ENCODE results near the gene AKAP11. TPM values are rescaled to one million over a fixed set of nuclear protein-coding genes. Genes with fewer than 3 reads are reported as not detected.

Gene AKAP11
- polyA plus RNA-seq, 1 experiment = 29.8 TPM

GRCh38 chr13:42307461-42307860, 35.5 kb downstream of the AKAP11 start:
- Histone ChIP-seq H3K9me3 (ENCODE audit: control insufficient read depth, insufficient read depth, low read length) (no peaks in the 10 kb centered on the region), H3K27me3 (ENCODE audit: control insufficient read depth, insufficient read depth, low read length) (no peaks in the 10 kb centered on the region), H3K4me3 (ENCODE audit: low read depth, low read length) (no peak overlapping the region), H3K27ac (ENCODE audit: low read depth, low read length) (no peak overlapping the region)
- POLR2A ChIA-PET = no interaction called here
- no peak for TF ChIP-seq CTCF (IDR thresholded peaks at IDR 0.05; ENCODE audit: low read depth, low read length)
- DNase-seq (ENCODE audit: low read depth, low spot score) = no peak
- CTCF ChIA-PET = no interaction called here

- TF ChIP-seq CTCF (IDR thresholded peaks at IDR 0.05; ENCODE audit: low read depth, low read length) = no peak
- Histone ChIP-seq H3K27ac (ENCODE audit: low read depth, low read length) (no peak overlapping the region), H3K9me3 (ENCODE audit: control insufficient read depth, insufficient read depth, low read length) (no peaks in the 10 kb centered on the region), H3K4me3 (ENCODE audit: low read depth, low read length) (no peak overlapping the region), H3K27me3 (ENCODE audit: control insufficient read depth, insufficient read depth, low read length) (no peaks in the 10 kb centered on the region)
- CTCF ChIA-PET = no interaction called here
- no peak for DNase-seq (ENCODE audit: low read depth, low spot score)
- POLR2A ChIA-PET = no interaction called here
These were observed 41.0 kb downstream of the AKAP11 start for GRCh38 chr13:42312817-42313431.

- Histone ChIP-seq H3K4me3 (ENCODE audit: low read depth, low read length) (no peak overlapping the region), H3K27me3 (ENCODE audit: control insufficient read depth, insufficient read depth, low read length) (no peaks in the 10 kb centered on the region), H3K27ac (ENCODE audit: low read depth, low read length) (no peak overlapping the region), H3K9me3 (ENCODE audit: control insufficient read depth, insufficient read depth, low read length) (no peaks in the 10 kb centered on the region)
- TF ChIP-seq CTCF (IDR thresholded peaks at IDR 0.05; ENCODE audit: low read depth, low read length) = no peak
- DNase-seq (ENCODE audit: low read depth, low spot score) = no peak
- CTCF ChIA-PET = no interaction called here
- POLR2A ChIA-PET = no interaction called here
These were observed 46.6 kb downstream of the AKAP11 start for GRCh38 chr13:42318570-42318969.

- POLR2A ChIA-PET = no interaction called here
- CTCF ChIA-PET = no interaction called here
These were observed 48.4 kb downstream of the AKAP11 start for GRCh38 chr13:42320375-42320787.

GRCh38 chr13:42322806-42323205, 50.9 kb downstream of the AKAP11 start:
- POLR2A ChIA-PET = no interaction called here
- H3K27ac ChIP-seq (ENCODE audit: low read depth, low read length) = no peak overlapping the region
- CTCF ChIA-PET = no interaction called here
- H3K27me3 ChIP-seq (ENCODE audit: control insufficient read depth, insufficient read depth, low read length) = no peaks in the 10 kb centered on the region
- H3K9me3 ChIP-seq (ENCODE audit: control insufficient read depth, insufficient read depth, low read length) = no peaks in the 10 kb centered on the region
- DNase-seq (ENCODE audit: low read depth, low spot score) = no peak
- no peak for TF ChIP-seq CTCF (IDR thresholded peaks at IDR 0.05; ENCODE audit: low read depth, low read length)
- H3K4me3 ChIP-seq (ENCODE audit: low read depth, low read length) = no peak overlapping the region

More at GRCh38 chr13:42320375-42320787, 48.4 kb downstream of the AKAP11 start:
- no peaks in the 10 kb centered on the region for H3K9me3 ChIP-seq (ENCODE audit: control insufficient read depth, insufficient read depth, low read length)
- no peak overlapping the region for H3K27ac ChIP-seq (ENCODE audit: low read depth, low read length)
- no peak for DNase-seq (ENCODE audit: low read depth, low spot score)
- TF ChIP-seq CTCF (IDR thresholded peaks at IDR 0.05; ENCODE audit: low read depth, low read length) = no peak
- H3K4me3 ChIP-seq (ENCODE audit: low read depth, low read length) = no peak overlapping the region
- no peaks in the 10 kb centered on the region for H3K27me3 ChIP-seq (ENCODE audit: control insufficient read depth, insufficient read depth, low read length)
